PC-9 (cell line): ENCODE data around the gene PLA2G2A.
"Not testable (repeated sequence)": the region's sequence is repeated elsewhere in the genome, so short reads cannot be mapped to it uniquely, and the experiment has no call there.

Source experiments
- CTCF ChIP-seq: fragments of 200-600 bp; sonication (generic); conservative IDR thresholded peaks from 2 replicates; pipeline ENCODE4 v1.6.1; 2017; ENCODE audit warnings: mixed run types, antibody characterized with exemption, mild to moderate bottlenecking, moderate library complexity
- EZH2 ChIP-seq: fragments of 200-600 bp; sonication (generic); IDR thresholded peaks from 2 replicates; pipeline ENCODE4 v1.8.0; 2017; ENCODE audit warnings: antibody characterized with exemption, low read depth

- TF ChIP-seq CTCF, EZH2: not testable (repeated sequence)
Measured at GRCh38 chr1:19927130-19927421, 52.3 kb downstream of the PLA2G2A start.
